Measurements from ENCODE around the gene CEP89.

Gene CEP89

DNA sequence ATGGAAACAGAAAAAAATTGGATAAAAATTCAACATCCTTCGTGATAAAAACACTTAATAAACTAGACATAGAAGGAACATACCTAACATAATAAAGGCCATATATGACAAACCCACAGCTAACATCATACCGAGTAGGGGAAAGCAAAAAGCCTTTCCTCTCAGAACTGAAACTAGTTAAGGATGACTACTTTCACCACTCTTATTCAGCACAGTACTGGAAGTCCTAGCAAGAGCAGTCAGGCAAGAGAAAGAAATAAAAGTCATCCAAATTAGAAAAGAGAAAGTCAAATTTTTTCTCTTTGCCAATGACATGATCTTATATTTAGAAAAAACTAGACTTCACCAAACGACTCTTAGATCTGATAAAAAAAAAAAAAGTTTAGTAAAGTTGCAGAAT, 76.4 kb downstream of the CEP89 start:
- H3K4me1 ChIP-seq (ENCODE audit: low read length): peaks cover 13% of the 10 kb centered on the region
- peak overlapping the region; percentile 27; the same call in 1 of the 2 replicates for H3K4me2 ChIP-seq (ENCODE audit: low read length)
- no peaks in the 10 kb centered on the region for H3K79me2 ChIP-seq (ENCODE audit: low read length)

DNA sequence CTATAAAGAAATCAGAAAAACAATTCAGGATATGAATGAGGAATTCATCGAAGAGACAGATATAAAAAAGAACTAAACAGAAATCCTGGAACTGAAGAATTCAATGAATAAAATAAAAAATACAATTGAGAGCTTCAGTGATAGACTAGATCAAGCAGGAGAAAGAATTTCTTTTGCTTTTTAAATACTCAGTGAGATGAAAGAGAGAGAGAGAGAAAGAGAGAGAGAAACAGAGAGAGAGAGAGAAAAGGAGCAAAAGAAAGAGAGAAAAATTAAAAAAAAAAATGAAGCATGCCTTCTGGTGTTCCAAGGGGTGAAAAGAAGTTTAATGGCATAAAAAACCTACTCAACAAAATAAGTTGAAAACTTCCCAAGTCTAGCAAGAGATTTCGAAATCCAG, 80.1 kb downstream of the CEP89 start:
- Histone ChIP-seq H3K9me3 (ENCODE audit: insufficient read depth, low read length) (peaks cover 29% of the 10 kb centered on the region; the same call in 1 of the 2 replicates), H3K79me2 (ENCODE audit: low read length) (no peaks in the 10 kb centered on the region), H3K36me3 (replicated peaks; ENCODE audit: low read depth, low read length) (peaks cover 22% of the 10 kb centered on the region), H3K9ac (ENCODE audit: low read length) (no peak overlapping the region), H3K27me3 (ENCODE audit: low read depth, low read length) (no peaks in the 10 kb centered on the region), H4K20me1 (ENCODE audit: insufficient read depth, low read length) (no peaks in the 10 kb centered on the region), H3K27ac (ENCODE audit: low read length) (no peak overlapping the region), H3K4me1 (ENCODE audit: low read length) (peaks cover 13% of the 10 kb centered on the region), H3K4me2 (ENCODE audit: low read length) (no peak overlapping the region), H3K4me3 (ENCODE audit: low read length) (no peak overlapping the region), H2AFZ (ENCODE audit: low read depth, low read length) (no peak overlapping the region)
- TF ChIP-seq EZH2phosphoT487 (IDR thresholded peaks at IDR 0.05; ENCODE audit: low read depth): no peak
- TF ChIP-seq, protein P1, sequence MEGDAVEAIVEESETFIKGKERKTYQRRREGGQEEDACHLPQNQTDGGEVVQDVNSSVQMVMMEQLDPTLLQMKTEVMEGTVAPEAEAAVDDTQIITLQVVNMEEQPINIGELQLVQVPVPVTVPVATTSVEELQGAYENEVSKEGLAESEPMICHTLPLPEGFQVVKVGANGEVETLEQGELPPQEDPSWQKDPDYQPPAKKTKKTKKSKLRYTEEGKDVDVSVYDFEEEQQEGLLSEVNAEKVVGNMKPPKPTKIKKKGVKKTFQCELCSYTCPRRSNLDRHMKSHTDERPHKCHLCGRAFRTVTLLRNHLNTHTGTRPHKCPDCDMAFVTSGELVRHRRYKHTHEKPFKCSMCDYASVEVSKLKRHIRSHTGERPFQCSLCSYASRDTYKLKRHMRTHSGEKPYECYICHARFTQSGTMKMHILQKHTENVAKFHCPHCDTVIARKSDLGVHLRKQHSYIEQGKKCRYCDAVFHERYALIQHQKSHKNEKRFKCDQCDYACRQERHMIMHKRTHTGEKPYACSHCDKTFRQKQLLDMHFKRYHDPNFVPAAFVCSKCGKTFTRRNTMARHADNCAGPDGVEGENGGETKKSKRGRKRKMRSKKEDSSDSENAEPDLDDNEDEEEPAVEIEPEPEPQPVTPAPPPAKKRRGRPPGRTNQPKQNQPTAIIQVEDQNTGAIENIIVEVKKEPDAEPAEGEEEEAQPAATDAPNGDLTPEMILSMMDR (IDR thresholded peaks at IDR 0.05; ENCODE audit: low read depth, low read length): no peak

More for the DNA sequence above, 76.4 kb downstream of the CEP89 start:
- Histone ChIP-seq H3K27ac (ENCODE audit: low read length) (no peak overlapping the region), H4K20me1 (ENCODE audit: insufficient read depth, low read length) (no peaks in the 10 kb centered on the region), H3K36me3 (replicated peaks; ENCODE audit: low read depth, low read length) (peaks cover 31% of the 10 kb centered on the region), H3K9me3 (ENCODE audit: insufficient read depth, low read length) (peaks cover 29% of the 10 kb centered on the region; the same call in 1 of the 2 replicates), H3K4me3 (ENCODE audit: low read length) (no peak overlapping the region), H3K27me3 (ENCODE audit: low read depth, low read length) (no peaks in the 10 kb centered on the region), H3K9ac (ENCODE audit: low read length) (no peak overlapping the region), H2AFZ (ENCODE audit: low read depth, low read length) (no peak overlapping the region)
- TF ChIP-seq EZH2phosphoT487 (IDR thresholded peaks at IDR 0.05; ENCODE audit: low read depth): no peak
- TF ChIP-seq, protein P1 (IDR thresholded peaks at IDR 0.05; ENCODE audit: low read depth, low read length): no peak

DNA sequence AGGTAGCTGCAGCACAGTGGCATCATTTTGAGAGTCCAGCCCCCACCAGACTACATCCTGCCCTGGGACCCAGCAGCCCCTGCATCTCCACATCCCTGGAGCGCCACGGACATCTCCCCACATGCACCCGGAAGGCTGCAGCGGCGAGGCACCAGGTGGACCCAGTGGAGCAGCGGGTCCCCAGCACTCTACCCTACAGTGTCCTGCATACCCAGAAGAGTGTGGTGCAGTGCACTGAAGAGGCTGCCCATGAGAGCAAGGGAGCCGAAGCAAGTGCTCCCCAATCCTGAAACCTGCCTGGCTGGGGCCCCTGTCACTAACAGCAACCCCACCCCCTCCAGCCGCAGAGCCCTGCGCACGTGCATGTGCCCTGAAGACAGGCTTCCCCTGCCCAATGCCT, 80.9 kb downstream of the CEP89 start:
- H3K27ac ChIP-seq (ENCODE audit: low read length): no peak overlapping the region
- H3K9me3 ChIP-seq (ENCODE audit: insufficient read depth, low read length): peaks cover 29% of the 10 kb centered on the region; the same call in 1 of the 2 replicates
- TF ChIP-seq, protein P1 (IDR thresholded peaks at IDR 0.05; ENCODE audit: low read depth, low read length): no peak
- no peak for TF ChIP-seq EZH2phosphoT487 (IDR thresholded peaks at IDR 0.05; ENCODE audit: low read depth)
- peaks cover 21% of the 10 kb centered on the region for H3K36me3 ChIP-seq (replicated peaks; ENCODE audit: low read depth, low read length)
- H3K9ac ChIP-seq (ENCODE audit: low read length): no peak overlapping the region
- H2AFZ ChIP-seq (ENCODE audit: low read depth, low read length): no peak overlapping the region
- no peak overlapping the region for H3K4me3 ChIP-seq (ENCODE audit: low read length)
- no peaks in the 10 kb centered on the region for H4K20me1 ChIP-seq (ENCODE audit: insufficient read depth, low read length)
- no peaks in the 10 kb centered on the region for H3K27me3 ChIP-seq (ENCODE audit: low read depth, low read length)
- no peak overlapping the region for H3K4me2 ChIP-seq (ENCODE audit: low read length)
- H3K79me2 ChIP-seq (ENCODE audit: low read length): no peaks in the 10 kb centered on the region
- peaks cover 12% of the 10 kb centered on the region for H3K4me1 ChIP-seq (ENCODE audit: low read length)

DNA sequence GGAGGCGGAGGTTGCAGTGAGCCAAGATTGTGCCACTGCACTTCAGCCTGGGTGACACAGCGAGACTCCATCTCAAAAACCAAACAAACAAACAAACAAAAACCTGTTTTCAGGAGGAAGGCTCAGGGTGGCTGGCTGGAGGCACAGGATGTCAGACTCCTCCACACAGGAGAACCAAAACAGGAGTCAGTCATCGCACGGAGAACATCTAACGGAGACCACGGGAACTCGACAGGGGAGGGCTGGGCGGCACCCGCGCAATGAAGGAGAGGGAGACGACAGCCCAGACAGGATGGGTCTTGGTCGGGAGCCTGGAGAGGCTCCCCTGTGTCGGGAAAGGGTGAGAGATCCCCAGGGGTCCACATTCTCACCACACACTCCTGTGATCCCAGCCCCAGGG, 81.4 kb downstream of the CEP89 start:
- peaks cover 29% of the 10 kb centered on the region; the same call in 1 of the 2 replicates for H3K9me3 ChIP-seq (ENCODE audit: insufficient read depth, low read length)
- peaks cover 21% of the 10 kb centered on the region for H3K36me3 ChIP-seq (replicated peaks; ENCODE audit: low read depth, low read length)
- H3K27me3 ChIP-seq (ENCODE audit: low read depth, low read length): no peaks in the 10 kb centered on the region
- H4K20me1 ChIP-seq (ENCODE audit: insufficient read depth, low read length): no peaks in the 10 kb centered on the region
- H3K4me2 ChIP-seq (ENCODE audit: low read length): no peak overlapping the region
- no peak overlapping the region for H3K9ac ChIP-seq (ENCODE audit: low read length)
- H3K79me2 ChIP-seq (ENCODE audit: low read length): no peaks in the 10 kb centered on the region
- H2AFZ ChIP-seq (ENCODE audit: low read depth, low read length): no peak overlapping the region
- H3K4me3 ChIP-seq (ENCODE audit: low read length): no peak overlapping the region
- peaks cover 7% of the 10 kb centered on the region for H3K4me1 ChIP-seq (ENCODE audit: low read length)
- H3K27ac ChIP-seq (ENCODE audit: low read length): no peak overlapping the region
- TF ChIP-seq, protein P1 (IDR thresholded peaks at IDR 0.05; ENCODE audit: low read depth, low read length): no peak
- TF ChIP-seq EZH2phosphoT487 (IDR thresholded peaks at IDR 0.05; ENCODE audit: low read depth): no peak

Measured in OCI-LY3 (cell line).